Measurements from ENCODE around the gene WFDC2. TPM values are rescaled to one million over a fixed set of nuclear protein-coding genes. Genes with fewer than 3 reads are reported as not detected.

Gene WFDC2
- total RNA-seq, 8 experiments from 2014 or later: 1.2 to 10.0 (median 2.6) TPM; not detected in 1

DNA sequence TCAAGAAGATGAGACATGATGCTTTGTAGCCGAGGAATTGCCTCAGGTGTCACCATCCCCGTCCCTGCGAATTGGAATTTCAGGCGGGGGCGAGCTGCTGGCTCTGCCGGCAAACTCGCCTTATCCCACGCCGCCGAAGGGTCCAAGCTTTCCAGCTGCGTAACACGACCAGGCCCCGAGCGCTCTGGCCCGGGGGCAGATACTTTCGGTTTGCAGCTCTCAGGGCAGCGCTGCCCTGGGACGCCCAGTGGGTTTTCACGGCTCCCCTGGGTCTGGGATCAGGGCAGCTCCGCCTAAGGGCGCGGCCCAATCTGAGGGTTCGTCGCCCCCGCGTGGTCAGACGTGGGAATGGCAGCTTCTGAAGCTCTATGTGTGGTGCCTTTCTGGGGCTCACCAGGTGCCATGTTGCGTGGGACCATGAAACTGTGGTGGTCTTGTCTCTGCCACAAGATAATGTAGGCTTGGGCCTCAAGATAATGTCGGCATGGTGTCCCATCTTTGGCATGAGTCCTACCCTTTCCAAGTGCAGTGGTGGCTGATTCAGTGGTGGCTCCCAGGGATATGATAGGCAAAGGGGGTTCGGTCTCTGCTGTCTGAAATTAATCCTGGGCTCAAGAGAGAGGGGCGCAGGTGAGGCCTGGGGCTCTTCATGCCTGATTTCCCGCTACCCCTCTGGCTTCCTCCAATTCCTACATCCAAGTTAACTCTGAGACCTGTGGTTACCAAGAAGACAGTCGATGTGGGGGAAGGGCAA is 32.6 kb upstream of the WFDC2 start:
- H3K4me3 ChIP-seq: peak overlapping the region; percentile 35 to 47 (median 44)
- H3K27ac ChIP-seq: no peak overlapping the region
- H3K4me1 ChIP-seq (replicated peaks in 1 of 2): no peaks in the 10 kb centered on the region
- peak; percentile 95 to 100 (median 99) for ATAC-seq (replicated peaks in 6 of 8)
- in situ Hi-C loops (cut with MboI; ENCODE audit: low pct_unique_long_range_greater_than_20kb in 2 of 9, low sequenced_read_pairs in 9 of 9, unreplicated experiment in 9 of 9): loop anchor here in 3 of 9 experiments (10.0 to 25.0 kb wide), 2 partner anchors 62 to 125 kb away; partner anchors contain the start of genes MATN4 (in 2 of the 3), RBPJL (in 2 of the 3) and TP53TG5 (in 1 of the 3)
- 0 to 83% (median 5%) methylated on average over 1 to 15 of the region's 33 CpGs for WGBS, 10 experiments

DNA sequence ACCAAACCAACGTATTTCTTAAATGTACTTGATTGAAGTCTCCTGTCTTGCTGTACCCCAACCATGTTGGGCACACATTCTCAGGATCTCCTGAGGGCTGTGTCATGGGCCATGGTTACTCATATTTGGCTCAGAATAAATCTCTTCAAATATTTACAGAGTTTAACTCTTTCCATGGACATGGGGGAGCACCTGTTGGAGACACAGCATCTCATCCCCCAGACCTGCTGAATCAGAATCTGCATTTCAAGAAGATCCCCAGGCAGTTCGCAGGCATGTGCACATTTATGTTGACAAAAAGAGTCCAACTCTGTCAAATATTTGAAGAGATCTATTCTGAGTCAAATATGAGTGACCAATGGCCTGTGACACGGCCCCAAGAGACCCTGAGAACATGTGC is 29.1 kb upstream of the WFDC2 start:
- WGBS, 10 experiments: 7 to 100% (median 80%) methylated on average over 1 to 2 of the region's 3 CpGs; no CpG with 5 or more reads in 3 of the 10 experiments
- in situ Hi-C loops (cut with MboI; ENCODE audit: low pct_unique_long_range_greater_than_20kb in 2 of 9, low sequenced_read_pairs in 9 of 9, unreplicated experiment in 9 of 9): loop anchor here in 2 of 9 experiments (25.0 kb wide), 1 partner anchor 128 kb away; the partner anchor contains the start of genes MATN4 (in 2 of the 2) and RBPJL (in 2 of the 2)
- ATAC-seq (replicated peaks in 6 of 8): no peak
- Histone ChIP-seq H3K4me1 (replicated peaks in 1 of 2) (no peaks in the 10 kb centered on the region), H3K27ac (no peak overlapping the region), H3K4me3 (no peak overlapping the region)

DNA sequence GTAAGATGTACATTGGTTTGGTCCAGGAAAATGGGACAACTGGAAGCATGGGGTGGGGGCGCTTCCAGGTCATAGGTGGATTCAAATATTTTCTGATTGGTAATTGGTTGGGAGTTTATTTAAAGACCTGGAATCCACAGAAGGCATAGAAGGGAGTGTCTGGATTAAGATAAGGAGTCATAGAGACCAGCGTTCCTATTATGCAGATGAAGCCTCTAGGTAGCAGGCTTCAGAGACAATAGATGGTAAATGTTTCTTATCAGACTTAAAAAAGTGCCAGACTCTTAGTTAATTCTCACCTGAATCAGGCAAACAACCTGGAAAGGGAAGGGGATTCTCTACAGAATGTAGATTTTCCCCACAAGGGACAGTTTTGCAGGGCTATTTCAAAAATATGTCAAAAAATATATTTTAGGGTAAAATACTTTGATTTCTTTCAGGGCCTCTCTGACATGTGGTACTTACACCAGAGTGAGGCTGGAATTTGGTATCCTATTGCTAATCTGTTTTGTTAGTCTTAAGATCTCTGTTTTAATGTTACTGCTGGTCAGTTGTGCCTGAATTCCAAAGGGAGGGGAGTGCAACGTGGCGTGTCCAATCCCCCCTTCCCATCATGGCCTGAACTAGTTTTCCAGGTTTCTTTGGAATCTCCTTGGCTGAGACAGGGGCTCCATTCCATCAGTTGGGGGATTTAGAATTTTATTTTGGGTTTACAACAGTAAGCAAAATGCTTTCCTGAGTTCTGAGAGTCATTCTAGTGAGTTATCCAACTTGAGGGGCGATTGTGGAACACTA is 28.5 kb upstream of the WFDC2 start:
- 0 to 81% (median 67%) methylated on average over 1 to 4 of the region's 5 CpGs for WGBS, 10 experiments

DNA sequence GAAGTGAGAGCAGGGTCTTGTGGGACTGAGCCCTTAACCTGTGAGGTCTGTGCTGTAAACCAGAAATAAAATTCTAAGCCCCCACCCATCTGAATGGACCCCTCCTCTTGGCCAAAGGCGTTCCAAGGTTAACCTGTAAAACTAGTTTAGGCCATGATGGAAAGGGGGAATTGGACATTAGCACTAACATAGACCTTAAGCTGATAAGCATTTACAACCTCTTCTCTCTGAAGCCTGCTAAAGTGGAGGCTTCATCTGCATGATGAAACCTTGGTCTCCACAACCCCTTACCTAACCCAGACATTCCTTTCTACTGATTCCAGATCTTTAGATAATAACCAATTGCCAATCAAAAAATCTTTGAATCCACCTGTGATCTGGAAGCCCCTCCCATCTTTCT is 27.8 kb upstream of the WFDC2 start:
- H3K4me1 ChIP-seq (replicated peaks in 1 of 2): no peaks in the 10 kb centered on the region
- no peak overlapping the region for H3K27ac ChIP-seq
- in situ Hi-C loops (cut with MboI; ENCODE audit: low pct_unique_long_range_greater_than_20kb in 2 of 9, low sequenced_read_pairs in 9 of 9, unreplicated experiment in 9 of 9): loop anchor here in 2 of 9 experiments (25.0 kb wide), 1 partner anchor 129 kb away; the partner anchor contains the start of genes MATN4 (in 2 of the 2) and RBPJL (in 2 of the 2)
- 33 to 100% (median 100%) methylated on average over 1 of the region's 1 CpG; no CpG with 5 or more reads in 7 of the 10 experiments for WGBS, 10 experiments
- no peak overlapping the region for H3K4me3 ChIP-seq
- ATAC-seq (replicated peaks in 6 of 8): no peak

More for the DNA sequence above, 28.5 kb upstream of the WFDC2 start:
- Histone ChIP-seq H3K4me1 (replicated peaks in 1 of 2) (no peaks in the 10 kb centered on the region), H3K4me3 (no peak overlapping the region), H3K27ac (no peak overlapping the region)
- in situ Hi-C loops (cut with MboI; ENCODE audit: low pct_unique_long_range_greater_than_20kb in 2 of 9, low sequenced_read_pairs in 9 of 9, unreplicated experiment in 9 of 9): loop anchor here in 2 of 9 experiments (25.0 kb wide), 1 partner anchor 129 kb away; the partner anchor contains the start of genes MATN4 (in 2 of the 2) and RBPJL (in 2 of the 2)
- no peak for ATAC-seq (replicated peaks in 6 of 8)

- H3K4me1 ChIP-seq (replicated peaks in 1 of 2): no peaks in the 10 kb centered on the region
- H3K27ac ChIP-seq: no peak overlapping the region
- no peak overlapping the region for H3K4me3 ChIP-seq
- no peak for ATAC-seq (replicated peaks in 6 of 8)
- in situ Hi-C loops (cut with MboI; ENCODE audit: low pct_unique_long_range_greater_than_20kb in 2 of 9, low sequenced_read_pairs in 9 of 9, unreplicated experiment in 9 of 9): loop anchor here in 2 of 9 experiments (25.0 kb wide), 1 partner anchor 132 kb away; the partner anchor contains the start of genes MATN4 (in 2 of the 2) and RBPJL (in 2 of the 2)
These were observed 25.5 kb upstream of the WFDC2 start for GRCh38 chr20:45444050-45444449.

DNA sequence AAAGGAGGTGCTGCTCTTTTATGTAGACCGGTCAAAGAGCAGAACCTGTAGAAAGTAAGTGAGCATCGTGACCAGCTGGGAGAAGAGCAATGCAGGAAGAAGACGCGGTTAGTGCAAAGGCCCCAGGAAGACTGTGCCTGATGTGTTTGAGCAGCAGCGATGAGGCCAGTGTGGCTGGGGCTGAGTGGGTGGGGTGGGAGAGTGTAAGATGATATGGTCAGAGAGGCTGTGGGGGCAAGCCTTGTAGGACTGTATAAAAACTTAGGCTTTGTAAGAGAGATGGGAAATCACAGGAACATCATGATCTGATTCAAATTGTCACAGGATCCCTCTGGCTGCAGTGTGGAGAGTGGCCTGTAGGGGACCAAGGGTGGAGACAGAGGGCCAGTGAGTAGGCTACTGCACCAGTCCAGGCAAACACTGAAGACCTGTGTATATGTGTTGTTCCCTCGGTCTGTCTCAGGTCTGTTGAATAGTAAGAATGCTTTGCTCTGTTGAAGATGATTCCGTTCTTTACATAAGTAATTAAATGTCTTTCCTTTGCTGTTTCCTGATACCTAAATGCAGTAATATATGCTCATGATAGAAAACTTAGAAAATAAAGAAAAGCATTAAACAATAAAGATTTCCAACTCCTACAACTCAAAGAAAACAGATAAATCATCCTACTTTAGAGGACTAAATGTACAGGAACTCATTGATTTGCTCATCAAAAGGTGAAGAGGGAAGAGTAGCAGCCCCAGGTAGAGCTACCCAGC is 23.6 kb upstream of the WFDC2 start:
- H3K4me3 ChIP-seq: no peak overlapping the region
- peak in 6 of 8 experiments; percentile 43 to 88 (median 64) for ATAC-seq (replicated peaks in 6 of 8)
- WGBS, 10 experiments: 26 to 88% (median 48%) methylated on average over 1 to 7 of the region's 7 CpGs; no CpG with 5 or more reads in 2 of the 10 experiments
- H3K27ac ChIP-seq: no peak overlapping the region
- H3K4me1 ChIP-seq (replicated peaks in 1 of 2): no peaks in the 10 kb centered on the region
- in situ Hi-C loops (cut with MboI; ENCODE audit: low pct_unique_long_range_greater_than_20kb in 2 of 9, low sequenced_read_pairs in 9 of 9, unreplicated experiment in 9 of 9): loop anchor here in 2 of 9 experiments (25.0 kb wide), 1 partner anchor 134 kb away; the partner anchor contains the start of genes MATN4 (in 2 of the 2) and RBPJL (in 2 of the 2)

DNA sequence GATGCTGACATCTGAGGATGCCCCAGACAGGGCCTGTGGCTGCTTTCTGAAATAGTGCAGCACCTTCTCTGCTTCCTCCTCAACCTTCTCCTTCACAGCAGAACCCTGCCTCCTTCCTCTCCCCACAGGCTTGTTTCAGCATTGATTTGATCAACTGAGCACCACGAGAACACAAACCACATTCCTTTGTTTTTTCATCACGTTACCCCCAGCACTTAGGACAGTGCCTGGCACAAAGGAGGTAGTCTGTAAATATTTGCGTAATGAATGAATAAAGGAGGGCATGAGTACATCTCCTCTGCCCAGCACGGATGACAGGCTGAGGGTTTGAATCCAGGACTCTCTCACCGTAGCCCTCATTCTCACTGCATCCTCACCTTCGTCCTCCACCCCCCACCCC is 21.3 kb upstream of the WFDC2 start:
- H3K4me1 ChIP-seq (replicated peaks in 1 of 2): no peaks in the 10 kb centered on the region
- no peak overlapping the region for H3K27ac ChIP-seq
- no peak overlapping the region for H3K4me3 ChIP-seq
- peak in 3 of 8 experiments; percentile 33 to 97 (median 55) for ATAC-seq (replicated peaks in 6 of 8)
- in situ Hi-C loops (cut with MboI; ENCODE audit: low pct_unique_long_range_greater_than_20kb in 2 of 9, low sequenced_read_pairs in 9 of 9, unreplicated experiment in 9 of 9): loop anchor here in 2 of 9 experiments (25.0 kb wide), 1 partner anchor 136 kb away; the partner anchor contains the start of genes MATN4 (in 2 of the 2) and RBPJL (in 2 of the 2)
- WGBS, 10 experiments: 14 to 92% (median 59%) methylated on average over 2 to 6 of the region's 6 CpGs; no CpG with 5 or more reads in 1 of the 10 experiments

DNA sequence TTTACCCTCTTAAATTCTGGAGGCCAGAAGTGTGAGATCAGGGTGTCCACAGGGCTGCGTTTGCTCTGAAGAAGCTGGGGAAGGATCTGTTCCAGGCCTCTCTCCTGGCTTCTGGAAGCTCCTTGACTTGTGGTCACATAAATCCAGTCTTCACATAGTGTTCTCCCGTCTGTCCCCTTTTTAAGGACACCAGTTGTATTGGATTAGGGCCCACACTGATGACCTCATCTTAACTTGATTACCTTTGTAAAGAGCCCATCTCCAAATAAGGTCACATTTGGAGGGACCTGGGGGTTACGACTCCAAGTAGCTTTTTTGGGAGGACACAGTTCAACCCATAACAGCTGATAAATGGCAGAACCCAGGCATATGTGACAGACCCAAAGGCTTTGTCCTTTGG is 20.0 kb upstream of the WFDC2 start:
- Histone ChIP-seq H3K27ac (no peak overlapping the region), H3K4me3 (no peak overlapping the region), H3K4me1 (replicated peaks in 1 of 2) (no peaks in the 10 kb centered on the region)
- in situ Hi-C loops (cut with MboI; ENCODE audit: low pct_unique_long_range_greater_than_20kb in 2 of 9, low sequenced_read_pairs in 9 of 9, unreplicated experiment in 9 of 9): loop anchor here in 2 of 9 experiments (25.0 kb wide), 1 partner anchor 137 kb away; the partner anchor contains the start of genes MATN4 (in 2 of the 2) and RBPJL (in 2 of the 2)
- no peak for ATAC-seq (replicated peaks in 6 of 8)
- 20 to 100% (median 80%) methylated on average over 1 to 3 of the region's 3 CpGs; no CpG with 5 or more reads in 3 of the 10 experiments for WGBS, 10 experiments

GRCh38 chr20:45450097-45450818 is 19.3 kb upstream of the WFDC2 start:
- H3K4me1 ChIP-seq (replicated peaks in 1 of 2): no peaks in the 10 kb centered on the region
- 50 to 89% (median 67%) methylated on average over 1 to 5 of the region's 5 CpGs; no CpG with 5 or more reads in 3 of the 10 experiments for WGBS, 10 experiments
- no peak overlapping the region for H3K27ac ChIP-seq
- peak in 2 of 8 experiments; percentile 51 to 64 for ATAC-seq (replicated peaks in 6 of 8)
- in situ Hi-C loops (cut with MboI; ENCODE audit: low pct_unique_long_range_greater_than_20kb in 2 of 9, low sequenced_read_pairs in 9 of 9, unreplicated experiment in 9 of 9): no loop called here
- no peak overlapping the region for H3K4me3 ChIP-seq

GRCh38 chr20:45452238-45452637 is 17.3 kb upstream of the WFDC2 start:
- Histone ChIP-seq H3K27ac (no peak overlapping the region), H3K4me1 (replicated peaks in 1 of 2) (no peaks in the 10 kb centered on the region), H3K4me3 (no peak overlapping the region)
- ATAC-seq (replicated peaks in 6 of 8): no peak
- in situ Hi-C loops (cut with MboI; ENCODE audit: low pct_unique_long_range_greater_than_20kb in 2 of 9, low sequenced_read_pairs in 9 of 9, unreplicated experiment in 9 of 9): no loop called here
- 36 to 87% (median 80%) methylated on average over 2 of the region's 4 CpGs; no CpG with 5 or more reads in 7 of the 10 experiments for WGBS, 10 experiments

- Histone ChIP-seq H3K27ac (no peak overlapping the region), H3K4me1 (replicated peaks in 1 of 2) (no peaks in the 10 kb centered on the region), H3K4me3 (no peak overlapping the region)
- WGBS, 10 experiments: 0 to 100% (median 76%) methylated on average over 1 to 4 of the region's 4 CpGs; no CpG with 5 or more reads in 3 of the 10 experiments
- in situ Hi-C loops (cut with MboI; ENCODE audit: low pct_unique_long_range_greater_than_20kb in 2 of 9, low sequenced_read_pairs in 9 of 9, unreplicated experiment in 9 of 9): no loop called here
- ATAC-seq (replicated peaks in 6 of 8): no peak
These were observed 16.5 kb upstream of the WFDC2 start for GRCh38 chr20:45452772-45453691.
